Measurements from ENCODE around the gene SLC1A2. TPM values are rescaled to one million over a fixed set of nuclear protein-coding genes. Genes with fewer than 3 reads are reported as not detected.

SLC1A2 gene
- total and polyA plus RNA-seq, 2 experiments from 2014 or later: 0.70 to 2.8 TPM

DNA sequence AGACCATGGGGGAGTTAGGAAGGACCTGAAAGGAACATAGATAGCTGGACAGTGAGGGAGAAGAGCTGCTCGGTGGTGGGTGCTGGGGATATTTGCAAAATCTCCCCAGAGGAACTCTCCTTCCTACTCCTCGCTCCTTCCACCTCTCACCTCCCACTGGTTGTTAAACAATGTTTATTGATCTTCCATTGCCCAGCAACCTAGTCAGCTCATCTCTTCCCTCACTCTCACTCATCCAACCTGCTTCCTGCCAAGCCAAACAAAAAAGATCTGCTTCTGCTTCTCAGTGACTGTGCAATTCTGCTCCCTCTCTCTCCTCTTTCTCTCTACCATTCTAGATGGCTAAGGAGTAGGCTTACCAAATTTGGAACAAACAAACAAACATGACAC, 115.0 kb downstream of the SLC1A2 start (continued):
- TF ChIP-seq, protein P1, sequence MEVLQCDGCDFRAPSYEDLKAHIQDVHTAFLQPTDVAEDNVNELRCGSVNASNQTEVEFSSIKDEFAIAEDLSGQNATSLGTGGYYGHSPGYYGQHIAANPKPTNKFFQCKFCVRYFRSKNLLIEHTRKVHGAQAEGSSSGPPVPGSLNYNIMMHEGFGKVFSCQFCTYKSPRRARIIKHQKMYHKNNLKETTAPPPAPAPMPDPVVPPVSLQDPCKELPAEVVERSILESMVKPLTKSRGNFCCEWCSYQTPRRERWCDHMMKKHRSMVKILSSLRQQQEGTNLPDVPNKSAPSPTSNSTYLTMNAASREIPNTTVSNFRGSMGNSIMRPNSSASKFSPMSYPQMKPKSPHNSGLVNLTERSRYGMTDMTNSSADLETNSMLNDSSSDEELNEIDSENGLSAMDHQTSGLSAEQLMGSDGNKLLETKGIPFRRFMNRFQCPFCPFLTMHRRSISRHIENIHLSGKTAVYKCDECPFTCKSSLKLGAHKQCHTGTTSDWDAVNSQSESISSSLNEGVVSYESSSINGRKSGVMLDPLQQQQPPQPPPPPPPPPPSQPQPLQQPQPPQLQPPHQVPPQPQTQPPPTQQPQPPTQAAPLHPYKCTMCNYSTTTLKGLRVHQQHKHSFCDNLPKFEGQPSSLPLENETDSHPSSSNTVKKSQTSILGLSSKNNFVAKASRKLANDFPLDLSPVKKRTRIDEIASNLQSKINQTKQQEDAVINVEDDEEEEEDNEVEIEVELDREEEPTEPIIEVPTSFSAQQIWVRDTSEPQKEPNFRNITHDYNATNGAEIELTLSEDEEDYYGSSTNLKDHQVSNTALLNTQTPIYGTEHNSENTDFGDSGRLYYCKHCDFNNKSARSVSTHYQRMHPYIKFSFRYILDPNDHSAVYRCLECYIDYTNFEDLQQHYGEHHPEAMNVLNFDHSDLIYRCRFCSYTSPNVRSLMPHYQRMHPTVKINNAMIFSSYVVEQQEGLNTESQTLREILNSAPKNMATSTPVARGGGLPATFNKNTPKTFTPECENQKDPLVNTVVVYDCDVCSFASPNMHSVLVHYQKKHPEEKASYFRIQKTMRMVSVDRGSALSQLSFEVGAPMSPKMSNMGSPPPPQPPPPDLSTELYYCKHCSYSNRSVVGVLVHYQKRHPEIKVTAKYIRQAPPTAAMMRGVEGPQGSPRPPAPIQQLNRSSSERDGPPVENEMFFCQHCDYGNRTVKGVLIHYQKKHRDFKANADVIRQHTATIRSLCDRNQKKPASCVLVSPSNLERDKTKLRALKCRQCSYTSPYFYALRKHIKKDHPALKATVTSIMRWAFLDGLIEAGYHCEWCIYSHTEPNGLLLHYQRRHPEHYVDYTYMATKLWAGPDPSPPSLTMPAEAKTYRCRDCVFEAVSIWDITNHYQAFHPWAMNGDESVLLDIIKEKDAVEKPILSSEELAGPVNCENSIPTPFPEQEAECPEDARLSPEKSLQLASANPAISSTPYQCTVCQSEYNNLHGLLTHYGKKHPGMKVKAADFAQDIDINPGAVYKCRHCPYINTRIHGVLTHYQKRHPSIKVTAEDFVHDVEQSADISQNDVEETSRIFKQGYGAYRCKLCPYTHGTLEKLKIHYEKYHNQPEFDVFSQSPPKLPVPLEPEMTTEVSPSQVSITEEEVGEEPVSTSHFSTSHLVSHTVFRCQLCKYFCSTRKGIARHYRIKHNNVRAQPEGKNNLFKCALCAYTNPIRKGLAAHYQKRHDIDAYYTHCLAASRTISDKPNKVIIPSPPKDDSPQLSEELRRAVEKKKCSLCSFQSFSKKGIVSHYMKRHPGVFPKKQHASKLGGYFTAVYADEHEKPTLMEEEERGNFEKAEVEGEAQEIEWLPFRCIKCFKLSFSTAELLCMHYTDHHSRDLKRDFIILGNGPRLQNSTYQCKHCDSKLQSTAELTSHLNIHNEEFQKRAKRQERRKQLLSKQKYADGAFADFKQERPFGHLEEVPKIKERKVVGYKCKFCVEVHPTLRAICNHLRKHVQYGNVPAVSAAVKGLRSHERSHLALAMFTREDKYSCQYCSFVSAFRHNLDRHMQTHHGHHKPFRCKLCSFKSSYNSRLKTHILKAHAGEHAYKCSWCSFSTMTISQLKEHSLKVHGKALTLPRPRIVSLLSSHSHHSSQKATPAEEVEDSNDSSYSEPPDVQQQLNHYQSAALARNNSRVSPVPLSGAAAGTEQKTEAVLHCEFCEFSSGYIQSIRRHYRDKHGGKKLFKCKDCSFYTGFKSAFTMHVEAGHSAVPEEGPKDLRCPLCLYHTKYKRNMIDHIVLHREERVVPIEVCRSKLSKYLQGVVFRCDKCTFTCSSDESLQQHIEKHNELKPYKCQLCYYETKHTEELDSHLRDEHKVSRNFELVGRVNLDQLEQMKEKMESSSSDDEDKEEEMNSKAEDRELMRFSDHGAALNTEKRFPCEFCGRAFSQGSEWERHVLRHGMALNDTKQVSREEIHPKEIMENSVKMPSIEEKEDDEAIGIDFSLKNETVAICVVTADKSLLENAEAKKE (CRISPR knock-in tag; IDR thresholded peaks at IDR 0.05): no peak
- TF ChIP-seq CREB1 (CRISPR knock-in tag; IDR thresholded peaks at IDR 0.05; ENCODE audit: low read depth) (no peak), ZNF114 (CRISPR knock-in tag; IDR thresholded peaks at IDR 0.05) (no peak), STAT1 (IDR thresholded peaks at IDR 0.05; ENCODE audit: unreplicated experiment) (no peak), NANOG (IDR thresholded peaks at IDR 0.05; ENCODE audit: borderline replicate concordance) (no peak), ZNF331 (CRISPR knock-in tag; IDR thresholded peaks at IDR 0.05; ENCODE audit: low read depth) (no peak), JUNB (IDR thresholded peaks at IDR 0.05; ENCODE audit: unreplicated experiment) (no peak), POLR2AphosphoS5 (IDR thresholded peaks at IDR 0.05; ENCODE audit: low read depth) (no peak)

DNA sequence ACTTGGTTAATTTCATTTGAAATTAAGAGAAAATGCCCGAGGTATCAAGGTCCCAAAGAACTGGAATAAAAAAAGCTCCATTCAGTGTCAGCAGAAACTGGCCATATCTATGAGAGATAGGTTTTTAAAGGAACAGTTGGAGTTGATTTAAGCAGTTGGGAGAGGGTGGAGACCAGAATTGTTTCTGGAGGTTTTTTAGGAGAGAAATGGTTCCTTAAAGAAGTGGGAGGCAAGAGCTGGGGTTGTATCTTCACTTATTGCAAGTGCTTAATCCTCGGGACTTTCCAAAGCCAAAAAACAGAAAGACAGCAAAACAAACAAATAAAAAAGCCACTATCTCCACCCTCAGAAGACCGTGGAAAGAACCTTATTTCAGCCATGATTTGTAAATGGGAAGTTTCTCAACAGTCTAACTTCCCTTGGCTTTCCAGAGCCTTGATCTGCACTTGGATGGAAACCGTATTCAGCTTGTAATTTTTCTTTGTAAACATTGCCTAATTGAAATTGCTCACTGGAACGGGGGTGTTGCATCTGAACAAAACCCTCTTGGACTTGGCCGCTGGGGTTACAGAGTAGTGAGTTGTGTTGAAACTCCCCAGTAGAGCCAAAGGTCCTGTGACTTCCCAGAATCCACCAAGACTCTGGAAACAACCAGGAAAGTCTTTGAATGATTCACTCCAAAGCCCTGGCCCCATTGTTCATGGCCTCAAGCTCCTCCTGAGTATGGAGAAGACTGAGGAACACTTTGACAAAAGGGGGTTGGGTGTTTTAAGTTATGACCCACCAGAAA, 115.6 kb downstream of the SLC1A2 start:
- Mint-ChIP-seq H3K9me3 (no peaks in the 10 kb centered on the region), H3K27ac (no peak overlapping the region), H3K4me1 (peaks cover 3% of the 10 kb centered on the region; the same call in 2 of the 3 replicates), H3K4me3 (no peak overlapping the region), H3K27me3 (ENCODE audit: insufficient read depth, low read depth, poor library complexity) (peaks cover 3% of the 10 kb centered on the region), H3K36me3 (ENCODE audit: low read depth) (no peaks in the 10 kb centered on the region)
- no peak overlapping the region for H3K4me2 ChIP-seq
- no peaks in the 10 kb centered on the region; the same call in 1 of the 2 replicates for H4K20me1 ChIP-seq (replicated peaks; ENCODE audit: insufficient read depth)
- H3K27ac ChIP-seq (ENCODE audit: low read depth): no peak overlapping the region
- H3K4me1 ChIP-seq (ENCODE audit: insufficient read depth): no peaks in the 10 kb centered on the region
- H3K4me3 ChIP-seq: no peak overlapping the region
- DNase-seq (ENCODE audit: low spot score) (no peak), ATAC-seq (no peak)
- H2AFZ ChIP-seq: no peak overlapping the region
- no peaks in the 10 kb centered on the region for H3K9me2 ChIP-seq (ENCODE audit: insufficient read depth)
- H3K36me3 ChIP-seq (ENCODE audit: insufficient read depth): no peaks in the 10 kb centered on the region
- H3K79me2 ChIP-seq (replicated peaks; ENCODE audit: insufficient read depth): no peaks in the 10 kb centered on the region
- no peaks in the 10 kb centered on the region for H3F3A ChIP-seq (replicated peaks; ENCODE audit: low read depth)
- no peaks in the 10 kb centered on the region for H3K27me3 ChIP-seq (ENCODE audit: insufficient read depth)
- no peak for TF ChIP-seq ZNF114 (CRISPR knock-in tag; IDR thresholded peaks at IDR 0.05)
- TF ChIP-seq, protein P2, sequence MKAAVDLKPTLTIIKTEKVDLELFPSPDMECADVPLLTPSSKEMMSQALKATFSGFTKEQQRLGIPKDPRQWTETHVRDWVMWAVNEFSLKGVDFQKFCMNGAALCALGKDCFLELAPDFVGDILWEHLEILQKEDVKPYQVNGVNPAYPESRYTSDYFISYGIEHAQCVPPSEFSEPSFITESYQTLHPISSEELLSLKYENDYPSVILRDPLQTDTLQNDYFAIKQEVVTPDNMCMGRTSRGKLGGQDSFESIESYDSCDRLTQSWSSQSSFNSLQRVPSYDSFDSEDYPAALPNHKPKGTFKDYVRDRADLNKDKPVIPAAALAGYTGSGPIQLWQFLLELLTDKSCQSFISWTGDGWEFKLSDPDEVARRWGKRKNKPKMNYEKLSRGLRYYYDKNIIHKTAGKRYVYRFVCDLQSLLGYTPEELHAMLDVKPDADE (IDR thresholded peaks at IDR 0.05): no peak
- no peak for TF ChIP-seq ZNF331 (CRISPR knock-in tag; IDR thresholded peaks at IDR 0.05; ENCODE audit: low read depth)
- TF ChIP-seq, protein P3, sequence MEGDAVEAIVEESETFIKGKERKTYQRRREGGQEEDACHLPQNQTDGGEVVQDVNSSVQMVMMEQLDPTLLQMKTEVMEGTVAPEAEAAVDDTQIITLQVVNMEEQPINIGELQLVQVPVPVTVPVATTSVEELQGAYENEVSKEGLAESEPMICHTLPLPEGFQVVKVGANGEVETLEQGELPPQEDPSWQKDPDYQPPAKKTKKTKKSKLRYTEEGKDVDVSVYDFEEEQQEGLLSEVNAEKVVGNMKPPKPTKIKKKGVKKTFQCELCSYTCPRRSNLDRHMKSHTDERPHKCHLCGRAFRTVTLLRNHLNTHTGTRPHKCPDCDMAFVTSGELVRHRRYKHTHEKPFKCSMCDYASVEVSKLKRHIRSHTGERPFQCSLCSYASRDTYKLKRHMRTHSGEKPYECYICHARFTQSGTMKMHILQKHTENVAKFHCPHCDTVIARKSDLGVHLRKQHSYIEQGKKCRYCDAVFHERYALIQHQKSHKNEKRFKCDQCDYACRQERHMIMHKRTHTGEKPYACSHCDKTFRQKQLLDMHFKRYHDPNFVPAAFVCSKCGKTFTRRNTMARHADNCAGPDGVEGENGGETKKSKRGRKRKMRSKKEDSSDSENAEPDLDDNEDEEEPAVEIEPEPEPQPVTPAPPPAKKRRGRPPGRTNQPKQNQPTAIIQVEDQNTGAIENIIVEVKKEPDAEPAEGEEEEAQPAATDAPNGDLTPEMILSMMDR (conservative IDR thresholded peaks at IDR 0.05; ENCODE audit: low read depth in 2 of 2): no peak
- TF ChIP-seq POLR2AphosphoS5 (IDR thresholded peaks at IDR 0.05; ENCODE audit: low read depth): no peak

Measured in GM23338 (cell line).